GM12878 (cell line): ENCODE data around the gene SNU13. TPM values are rescaled to one million over a fixed set of nuclear protein-coding genes. Genes with fewer than 3 reads are reported as not detected.

Experiments used
- ATAC-seq: fragments of 200-7000 bp; cut with Tn5 transposase; 3 replicates; pipeline ENCODE4 v1.9.1; 2020; ENCODE audit warnings: mild to moderate bottlenecking, moderate library complexity
- BruUV-seq: library from RNA; stranded (reverse); fragments of 400-500 nt; replicated peaks from 2 replicates; lab custom pipeline; 2021; lab: Mats Ljungman, UMichigan
- CTCF ChIA-PET: fragments of 300-600 bp; sonication (Branson Sonifier 250); formaldehyde crosslinking; extraction: SDS; loops from one replicate; lab custom pipeline; 2021; ENCODE audit warnings: inconsistent platforms; lab: Yijun Ruan, JAX
- POLR2A ChIA-PET: fragments of 350-600 bp; formaldehyde crosslinking; extraction: SDS; loops from one replicate; lab custom pipeline; 2021; ENCODE audit warnings: inconsistent platforms; lab: Charles Lee
- RAD21 ChIA-PET: fragments of 300-600 bp; sonication (Branson Sonifier 250); formaldehyde crosslinking; loops from one replicate; lab custom pipeline; 2023; ENCODE audit warnings: antibody characterized with exemption; ENCODE audit not compliant: unreplicated experiment; lab: Charles Lee
- SMC1A ChIA-PET: fragments of 300-600 bp; sonication (Branson Sonifier 250); formaldehyde crosslinking; loops from one replicate; lab custom pipeline; 2023; ENCODE audit not compliant: unreplicated experiment, uncharacterized antibody; lab: Charles Lee
- DNase-seq: peaks from one replicate; pipeline ENCODE4 v3.0.0-alpha.2; 2011; ENCODE audit warnings: low read depth, low spot score
- FAIRE-seq: peaks from 3 replicates; lab custom pipeline; 2011; peaks lifted over from hg19 to GRCh38; lab: Jason Lieb, UNC
- H2AFZ ChIP-seq: 2 replicates; pipeline ENCODE4 v1.6.0; 2011; ENCODE audit warnings: low read depth, low read length, control low read depth; ENCODE audit not compliant: control insufficient read depth
- H3K27ac ChIP-seq: 2 replicates; pipeline ENCODE4 v1.5.1; 2011; ENCODE audit warnings: control low read depth; ENCODE audit not compliant: control insufficient read depth, insufficient read depth
- H3K27me3 ChIP-seq, 2 experiments: replicated peaks in 1 of 2; 2 replicates each; pipeline versions ENCODE4 v1.6.0 to v1.6.1; 2011; ENCODE audit warnings: low read length in 1 of 2; ENCODE audit not compliant: control insufficient read depth in 2 of 2, insufficient read depth in 2 of 2
- H3K36me3 ChIP-seq, 2 experiments: 2 replicates each; pipeline ENCODE4 v1.5.1; 2011; ENCODE audit warnings: low read length in 1 of 2; ENCODE audit not compliant: control insufficient read depth in 2 of 2, insufficient read depth in 2 of 2
- H3K4me1 ChIP-seq: 2 replicates; pipeline ENCODE4 v1.6.1; 2011; ENCODE audit warnings: mild to moderate bottlenecking, low read length, moderate library complexity, mixed read lengths; ENCODE audit not compliant: control insufficient read depth, insufficient read depth
- H3K4me2 ChIP-seq: 2 replicates; pipeline ENCODE4 v1.6.0; 2011; ENCODE audit warnings: control low read depth; ENCODE audit not compliant: control insufficient read depth, insufficient read depth
- H3K4me3 ChIP-seq: fragments of 200-600 bp; sonication (generic); 2 replicates; pipeline ENCODE4 v1.5.1; 2016
- H3K79me2 ChIP-seq: 2 replicates; pipeline ENCODE4 v1.6.0; 2011; ENCODE audit warnings: low read length; ENCODE audit not compliant: control insufficient read depth, insufficient read depth
- H3K9ac ChIP-seq: 2 replicates; pipeline ENCODE4 v1.8.0; 2011; ENCODE audit warnings: low read length, control low read depth, mixed read lengths; ENCODE audit not compliant: control insufficient read depth, insufficient read depth
- H3K9me3 ChIP-seq: replicated peaks from 3 replicates; pipeline ENCODE4 v1.5.1; 2011; ENCODE audit warnings: mild to moderate bottlenecking, low read length; ENCODE audit not compliant: control insufficient read depth, insufficient read depth
- H4K20me1 ChIP-seq: 2 replicates; pipeline ENCODE4 v1.6.0; 2011; ENCODE audit not compliant: control insufficient read depth, insufficient read depth
- BHLHE40 ChIP-seq, 2 experiments: fragments of 450-650 bp in 1 of 2; IDR thresholded peaks; 2 replicates each; pipeline ENCODE4 v1.6.1; 2011 to 2017; ENCODE audit warnings: low read depth in 2 of 2, borderline replicate concordance in 1 of 2, improper control_type of control experiment in 1 of 2, low read length in 1 of 2, mild to moderate bottlenecking in 1 of 2
- EGR1 ChIP-seq, 2 experiments: IDR thresholded peaks; 1 replicate in 1 of 2; 2 replicates in 1 of 2; pipeline ENCODE4 v1.6.1; 2011 to 2012; ENCODE audit warnings: low read depth in 2 of 2, low read length in 2 of 2, borderline replicate concordance in 1 of 2, mild to moderate bottlenecking in 1 of 2, moderate library complexity in 1 of 2
- ZBTB11 ChIP-seq: fragments of 450-650 bp; formaldehyde crosslinking; IDR thresholded peaks from 2 replicates; pipeline ENCODE4 v1.5.0; 2022; ENCODE audit warnings: mild to moderate bottlenecking, missing genetic modification characterization
- WGBS: methylation state at CpG from one replicate; pipeline ENCODE4 v1.1.6; 2016; ENCODE audit warnings: low lambda C conversion rate; ENCODE audit not compliant: insufficient replicate concordance, insufficient coverage; ENCODE audit errors: missing lambda C conversion rate; 5-methylcytosine and 5-hydroxymethylcytosine counted together
- in situ Hi-C: fragments of 300-500 bp; cut with MboI; formaldehyde crosslinking; loops from 9 replicates; pipeline ENCODE4 v1.14.3; 2018; ENCODE audit warnings: mixed read lengths
- intact Hi-C: fragments of 100-400 bp; cut with micrococcal nuclease; formaldehyde crosslinking; loops from one replicate; pipeline ENCODE4 v1.14.2; 2022; ENCODE audit not compliant: unreplicated experiment
- polyA plus RNA-seq, 11 experiments: library from polyadenylated mRNA; depleted of rRNA in 4 of 11; unstranded in 6 of 11; stranded (reverse) in 5 of 11; fragments of >200 nt; fragmentation: Nextera tagmentation in 4 of 11; fragmentation: Illumina TruSeq in 1 of 11; extraction: Ambion mirVana in 4 of 11; extraction: Trizol in 1 of 11; gene quantifications; 1 replicate in 1 of 11; 2 replicates in 10 of 11; pipeline versions ENCODE4 v1.2.1 to v1.2.3, GENCODE V29; 2011 to 2016; ENCODE audit warnings: inconsistent platforms in 2 of 11, missing spikeins in 2 of 11, low read depth in 1 of 11
- total RNA-seq, 4 experiments: library from RNA; depleted of rRNA in 3 of 4; stranded (reverse); fragments of >200 nt in 3 of 4; fragmentation: Illumina TruSeq in 1 of 4; extraction: Trizol in 1 of 4; gene quantifications; 2 replicates each; pipeline versions ENCODE4 v1.2.1 to v1.2.3, GENCODE V29; 2013 to 2021

Gene SNU13
- total and polyA plus RNA-seq, 10 of the 15 experiments (the other 5 are each of a cell fraction or from before 2014, with no cell fraction given), result 157 to 870 (median 256) TPM

- ChIA-PET RAD21 (no interaction called here), POLR2A (no interaction called here), SMC1A (interaction anchor here (1.3 kb wide), 1 partner anchor 245 kb away, joined by 3 read pairs; no protein-coding TSS in a partner anchor), CTCF (no interaction called here)
- no peak overlapping the region for H2AFZ ChIP-seq
- intact Hi-C loops, result loop anchor here (5.0 kb wide), 3 partner anchors 52 to 167 kb away; partner anchors contain the start of gene CCDC134
- TSS peak; percentile 64 for BruUV-seq
- H3K79me2 ChIP-seq, result no peaks in the 10 kb centered on the region; the same call in 1 of the 2 replicates
- no peak overlapping the region for H3K9ac ChIP-seq
- TF ChIP-seq BHLHE40 (IDR thresholded peaks at IDR 0.05; ENCODE audit: borderline replicate concordance in 1 of 2, low read depth in 2 of 2, low read length in 1 of 2) (no peak), ZBTB11 (CRISPR knock-in tag) (no peak), EGR1 (IDR thresholded peaks at IDR 0.05; ENCODE audit: borderline replicate concordance in 1 of 2, low read depth in 2 of 2, low read length in 2 of 2) (no peak)
- peaks cover 0 to 4% of the 10 kb centered on the region in 2 experiments; a peak in 1 of 4 replicates for H3K36me3 ChIP-seq
- no peak overlapping the region for H3K4me3 ChIP-seq
- DNase-seq (no peak), ATAC-seq (no peak), FAIRE-seq (no peak)
- H3K27ac ChIP-seq, result no peak overlapping the region
- 50% methylated on average over 2 of the region's 2 CpGs for WGBS
- H3K4me2 ChIP-seq, result no peak overlapping the region
- in situ Hi-C loops, result loop anchor here (5.0 kb wide), 1 partner anchor 247 kb away; no protein-coding TSS in a partner anchor
- H3K4me1 ChIP-seq, result peaks cover 23% of the 10 kb centered on the region
- H3K9me3 ChIP-seq, result no peaks in the 10 kb centered on the region; the same call in 2 of the 3 replicates
- H4K20me1 ChIP-seq, result no peaks in the 10 kb centered on the region
- H3K27me3 ChIP-seq, result no peaks in the 10 kb centered on the region
These were observed 6.5 kb upstream of the SNU13 start for GRCh38 chr22:41695211-41695610.
